WTC11 (cell line): Measurements from ENCODE around the gene ZEB1. TPM values are rescaled to one million over a fixed set of nuclear protein-coding genes. Genes with fewer than 3 reads are reported as not detected.

Experiments used
- ATAC-seq: fragments of 200-7000 bp; cut with Tn5 transposase; 2 replicates; pipeline ENCODE4 v1.10.0; 2021; ENCODE audit warnings: mild to moderate bottlenecking, moderate library complexity
- CTCF ChIA-PET: fragments of 300-600 bp; sonication (Branson Sonifier 250); formaldehyde crosslinking; loops from one replicate; lab custom pipeline; 2021; ENCODE audit warnings: antibody characterized with exemption; lab: Charles Lee
- POLR2A ChIA-PET: fragments of 350-600 bp; sonication (Branson Sonifier 250); formaldehyde crosslinking; loops from one replicate; lab custom pipeline; 2021; ENCODE audit warnings: antibody characterized with exemption; lab: Charles Lee
- DNase-seq: peaks from one replicate; pipeline ENCODE4 v3.0.0; 2021; ENCODE audit warnings: low spot score
- H3K27ac Mint-ChIP-seq: 2 replicates; pipeline ENCODE4 v1.8.0; 2021; ENCODE audit warnings: mixed read lengths
- H3K27me3 Mint-ChIP-seq: 2 replicates; pipeline ENCODE4 v1.8.0; 2021; ENCODE audit warnings: low read depth, mild to moderate bottlenecking, moderate library complexity, mixed read lengths
- H3K36me3 Mint-ChIP-seq: 2 replicates; pipeline ENCODE4 v1.8.0; 2021; ENCODE audit warnings: mixed read lengths
- H3K4me1 Mint-ChIP-seq: 2 replicates; pipeline ENCODE4 v1.8.0; 2022; ENCODE audit warnings: mixed read lengths
- H3K4me3 Mint-ChIP-seq: 2 replicates; pipeline ENCODE4 v1.8.0; 2021; ENCODE audit warnings: mild to moderate bottlenecking, moderate library complexity, mixed read lengths
- H3K9me3 Mint-ChIP-seq: 2 replicates; pipeline ENCODE4 v1.8.0; 2021; ENCODE audit warnings: mixed read lengths
- ATF1 ChIP-seq: sonication (generic); formaldehyde crosslinking; IDR thresholded peaks from 2 replicates; pipeline ENCODE4 v1.8.1; 2023; ENCODE audit warnings: mild to moderate bottlenecking, moderate library complexity, missing genetic modification reagents
- CBFB ChIP-seq: sonication (generic); formaldehyde crosslinking; IDR thresholded peaks from 2 replicates; pipeline ENCODE4 v1.8.1; 2022; ENCODE audit warnings: mild to moderate bottlenecking, low read depth, missing genetic modification reagents
- E2F4 ChIP-seq: sonication (generic); formaldehyde crosslinking; IDR thresholded peaks from 2 replicates; pipeline ENCODE4 v1.8.1; 2022; ENCODE audit warnings: low read depth, mild to moderate bottlenecking, moderate library complexity, missing genetic modification reagents, borderline replicate concordance
- ELF4 ChIP-seq: sonication (generic); formaldehyde crosslinking; IDR thresholded peaks from 2 replicates; pipeline ENCODE4 v1.8.1; 2022; ENCODE audit warnings: low read depth, mild to moderate bottlenecking, moderate library complexity, missing genetic modification reagents
- ESRRA ChIP-seq: sonication (generic); formaldehyde crosslinking; IDR thresholded peaks from 2 replicates; pipeline ENCODE4 v1.8.1; 2022; ENCODE audit warnings: mild to moderate bottlenecking, missing genetic modification reagents, borderline replicate concordance
- GTF2I ChIP-seq: fragments of 250-450 bp; sonication (Bioruptor Pico); conservative IDR thresholded peaks from 2 replicates; pipeline ENCODE4 v1.4.0; 2021; ENCODE audit warnings: mild to moderate bottlenecking
- JUN ChIP-seq: sonication (generic); formaldehyde crosslinking; IDR thresholded peaks from 2 replicates; pipeline ENCODE4 v1.8.0; 2023; ENCODE audit warnings: mild to moderate bottlenecking, missing genetic modification reagents
- MAX ChIP-seq: sonication (generic); formaldehyde crosslinking; IDR thresholded peaks from 2 replicates; pipeline ENCODE4 v1.8.0; 2022; ENCODE audit warnings: mild to moderate bottlenecking, missing genetic modification reagents
- NR3C1 ChIP-seq: sonication (generic); formaldehyde crosslinking; conservative IDR thresholded peaks from 2 replicates; pipeline ENCODE4 v1.8.1; 2023; ENCODE audit warnings: low read depth, mild to moderate bottlenecking, missing genetic modification reagents
- PRDM15 ChIP-seq: sonication (generic); formaldehyde crosslinking; IDR thresholded peaks from 2 replicates; pipeline ENCODE4 v1.8.0; 2022; ENCODE audit warnings: missing genetic modification reagents
- RORB ChIP-seq: fragments of 250-450 bp; sonication (Bioruptor Pico); IDR thresholded peaks from 2 replicates; pipeline ENCODE4 v1.9.0; 2021; ENCODE audit warnings: mild to moderate bottlenecking
- SMAD3 ChIP-seq: sonication (generic); formaldehyde crosslinking; IDR thresholded peaks from 2 replicates; pipeline ENCODE4 v1.8.0; 2022; ENCODE audit warnings: missing genetic modification reagents, mild to moderate bottlenecking, borderline replicate concordance
- STAT6 ChIP-seq: sonication (generic); formaldehyde crosslinking; conservative IDR thresholded peaks from 2 replicates; pipeline ENCODE4 v1.8.1; 2023; ENCODE audit warnings: mild to moderate bottlenecking, low read depth, missing genetic modification reagents, moderate library complexity
- TP53 ChIP-seq: sonication (generic); formaldehyde crosslinking; IDR thresholded peaks from 2 replicates; pipeline ENCODE4 v1.8.1; 2023; ENCODE audit warnings: mild to moderate bottlenecking, missing genetic modification reagents
- ZBTB21 ChIP-seq: sonication (generic); formaldehyde crosslinking; IDR thresholded peaks from 2 replicates; pipeline ENCODE4 v1.8.1; 2023; ENCODE audit warnings: mild to moderate bottlenecking, missing genetic modification reagents, borderline replicate concordance
- ZNF281 ChIP-seq: sonication (generic); formaldehyde crosslinking; IDR thresholded peaks from 2 replicates; pipeline ENCODE4 v1.8.0; 2023; ENCODE audit warnings: mild to moderate bottlenecking, missing genetic modification reagents
- ZNF396 ChIP-seq: fragments of 250-450 bp; sonication (Bioruptor Pico); IDR thresholded peaks from 2 replicates; pipeline ENCODE4 v1.8.0; 2021; ENCODE audit warnings: mild to moderate bottlenecking, moderate library complexity, borderline replicate concordance
- ZNF671 ChIP-seq: fragments of 250-450 bp; sonication (Bioruptor Pico); IDR thresholded peaks from 2 replicates; pipeline ENCODE4 v1.8.0; 2021; ENCODE audit warnings: mild to moderate bottlenecking
- total RNA-seq: library from RNA; stranded (reverse); gene quantifications from 3 replicates; pipeline ENCODE4 v1.2.3, GENCODE V29; 2021

Gene ZEB1
- total RNA-seq, 1 experiment from 2014 or later, result 0.39 TPM

- H3K27me3 Mint-ChIP-seq, result no peaks in the 10 kb centered on the region
- DNase-seq (no peak), ATAC-seq (no peak)
- no peak overlapping the region for H3K27ac Mint-ChIP-seq
- H3K36me3 Mint-ChIP-seq, result no peaks in the 10 kb centered on the region
- H3K4me1 Mint-ChIP-seq, result peaks cover 12% of the 10 kb centered on the region
- CTCF ChIA-PET, result no interaction called here
- POLR2A ChIA-PET, result no interaction called here
- no peak overlapping the region for H3K4me3 Mint-ChIP-seq
- no peak for TF ChIP-seq CBFB (CRISPR knock-in tag)
- TF ChIP-seq JUN (CRISPR knock-in tag), result no peak
- TF ChIP-seq RORB, result no peak
- TF ChIP-seq ELF4 (CRISPR knock-in tag), result no peak
- TF ChIP-seq TP53, result no peak
- TF ChIP-seq NR3C1 (CRISPR knock-in tag), result no peak
- TF ChIP-seq, all 79 proteins: peak for 0
- H3K9me3 Mint-ChIP-seq, result no peaks in the 10 kb centered on the region
Observed at GRCh38 chr10:31381171-31381570, 62.2 kb downstream of the ZEB1 start.

GRCh38 chr10:31381766-31382316 is 62.8 kb downstream of the ZEB1 start:
- no peak overlapping the region for H3K4me3 Mint-ChIP-seq
- H3K36me3 Mint-ChIP-seq, result no peaks in the 10 kb centered on the region
- ChIA-PET CTCF (no interaction called here), POLR2A (no interaction called here)
- DNase-seq, result no peak
- no peaks in the 10 kb centered on the region for H3K9me3 Mint-ChIP-seq
- no peak overlapping the region for H3K27ac Mint-ChIP-seq
- H3K27me3 Mint-ChIP-seq, result no peaks in the 10 kb centered on the region
- no peak for TF ChIP-seq SMAD3 (CRISPR knock-in tag)
- no peak for TF ChIP-seq ZNF281 (CRISPR knock-in tag)
- no peak for TF ChIP-seq ZBTB21
- TF ChIP-seq GTF2I (CRISPR knock-in tag), result no peak
- TF ChIP-seq ZNF671, result no peak
- TF ChIP-seq E2F4 (CRISPR knock-in tag), result no peak
- TF ChIP-seq ATF1 (CRISPR knock-in tag), result no peak
- no peak for TF ChIP-seq STAT6
- ATAC-seq, result no peak
- peaks cover 12% of the 10 kb centered on the region for H3K4me1 Mint-ChIP-seq

GRCh38 chr10:31383810-31384588 is 65.0 kb downstream of the ZEB1 start:
- no peak for ATAC-seq
- no peaks in the 10 kb centered on the region for H3K36me3 Mint-ChIP-seq
- TF ChIP-seq ESRRA (no peak), GTF2I (CRISPR knock-in tag) (no peak), STAT6 (no peak), ZNF396 (CRISPR knock-in tag) (no peak), PRDM15 (CRISPR knock-in tag) (no peak), MAX (CRISPR knock-in tag) (no peak)

More at GRCh38 chr10:31383810-31384588, 65.0 kb downstream of the ZEB1 start:
- Mint-ChIP-seq H3K27me3 (no peaks in the 10 kb centered on the region), H3K4me3 (no peak overlapping the region), H3K4me1 (peaks cover 12% of the 10 kb centered on the region), H3K27ac (no peak overlapping the region), H3K9me3 (no peaks in the 10 kb centered on the region)
- ChIA-PET CTCF (interaction anchor here (0.6 kb wide), 1 partner anchor 110 kb away, joined by 3 read pairs; no protein-coding TSS in a partner anchor), POLR2A (no interaction called here)
- DNase-seq, result no peak
